Kidney epithelial cell (primary cell): ENCODE measurements around the gene ZSWIM3. TPM values are rescaled to one million over a fixed set of nuclear protein-coding genes. Genes with fewer than 3 reads are reported as not detected.
A peak's percentile ranks its signal among the peaks of the same experiment; 100 is the strongest.

ENCODE experiments used
- DNase-seq: peaks from one replicate; pipeline ENCODE4 v3.0.0-alpha.2; 2010; ENCODE audit warnings: low read depth
- H3K27me3 ChIP-seq: 2 replicates; pipeline ENCODE4 v1.6.0; 2011; ENCODE audit warnings: low read length; ENCODE audit not compliant: control insufficient read depth, insufficient read depth
- H3K36me3 ChIP-seq: 2 replicates; pipeline ENCODE4 v1.5.1; 2011; ENCODE audit warnings: low read length; ENCODE audit not compliant: control insufficient read depth, insufficient read depth
- H3K4me3 ChIP-seq: 2 replicates; pipeline ENCODE4 v1.5.1; 2011; ENCODE audit warnings: low read depth, mild to moderate bottlenecking, control low read depth, low read length
- CTCF ChIP-seq: IDR thresholded peaks from 2 replicates; pipeline ENCODE4 v1.5.1; 2011; ENCODE audit warnings: mild to moderate bottlenecking, moderate library complexity, low read length, control low read depth, inconsistent platforms; ENCODE audit not compliant: insufficient read depth, poor library complexity, severe bottlenecking
- total RNA-seq: library from RNA; depleted of rRNA; stranded (reverse); fragments of >200 nt; gene quantifications from 2 replicates; pipeline ENCODE4 v1.2.3, GENCODE V29; 2015

ZSWIM3 gene
- total RNA-seq = 3.8 and 4.7 TPM in 2 replicates

- Histone ChIP-seq H3K4me3 (peak within 1 kb of the TSS; percentile 81), H3K36me3 (no peaks in the 10 kb centered on the region), H3K27me3 (no peaks in the 10 kb centered on the region)
- DNase-seq = peak; percentile 99
- TF ChIP-seq CTCF = no peak
These were observed at the start of gene ZSWIM3, which contains the start of gene ACOT8 for GRCh38 chr20:45857114-45857881. ZSWIM3 (plus strand) TSS chr20:45857614; CDS start chr20:45857826, 212 bp downstream. ACOT8 (minus strand) TSS chr20:45857392; CDS start chr20:45857315, 77 bp downstream.

GRCh38 chr20:45810191-45810970, 47.0 kb upstream of the ZSWIM3 start:
- no peak for DNase-seq
- no peak overlapping the region for H3K4me3 ChIP-seq
- no peaks in the 10 kb centered on the region for H3K27me3 ChIP-seq
- H3K36me3 ChIP-seq = peaks cover 5% of the 10 kb centered on the region
- TF ChIP-seq CTCF = no peak

GRCh38 chr20:45812157-45813005, 45.0 kb upstream of the ZSWIM3 start, which contains the start of gene UBE2C:
UBE2C (plus strand) TSS chr20:45812644; CDS start chr20:45812696, 52 bp downstream.
- no peaks in the 10 kb centered on the region for H3K27me3 ChIP-seq
- peak within 1 kb of the TSS; percentile 75 for H3K4me3 ChIP-seq
- peaks cover 5% of the 10 kb centered on the region for H3K36me3 ChIP-seq
- no peak for TF ChIP-seq CTCF
- peak; percentile 94 for DNase-seq

GRCh38 chr20:45813006-45813340, 44.4 kb upstream of the ZSWIM3 start:
- DNase-seq = no peak
- peaks cover 5% of the 10 kb centered on the region for H3K36me3 ChIP-seq
- no peak for TF ChIP-seq CTCF
- H3K4me3 ChIP-seq = peak overlapping the region; percentile 75
- H3K27me3 ChIP-seq = no peaks in the 10 kb centered on the region

- no peak for DNase-seq
- Histone ChIP-seq H3K27me3 (no peaks in the 10 kb centered on the region), H3K36me3 (peaks cover 5% of the 10 kb centered on the region), H3K4me3 (peak overlapping the region; percentile 75)
- TF ChIP-seq CTCF = no peak
These were observed 43.9 kb upstream of the ZSWIM3 start for GRCh38 chr20:45813489-45813888.
